ENCODE data around the gene ARL5C.
"Not testable (repeated sequence)": the region's sequence is repeated elsewhere in the genome, so short reads cannot be mapped to it uniquely, and the experiment has no call there.

The ARL5C gene

DNA sequence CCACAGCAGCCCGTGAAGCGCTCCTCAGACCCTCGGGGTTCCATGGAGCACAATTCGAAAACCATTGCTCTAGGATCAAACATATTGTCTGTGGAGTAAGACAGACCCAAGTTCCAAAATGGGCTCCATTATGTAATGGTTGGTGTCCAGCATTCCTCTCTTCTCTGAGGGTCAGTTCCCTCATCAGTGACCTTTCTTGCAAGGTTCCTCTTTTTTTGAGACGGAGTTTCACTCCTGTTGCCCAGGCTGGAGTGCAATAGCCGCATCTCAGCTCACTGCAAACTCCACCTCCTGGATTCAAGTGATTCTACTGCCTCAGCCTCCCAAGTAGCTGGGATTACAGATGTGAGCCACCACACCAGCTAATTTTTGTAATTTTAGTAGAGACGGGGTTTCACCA lies 43.0 kb downstream of the ARL5C start:
- no peak for TF ChIP-seq CTCF (conservative IDR thresholded peaks at IDR 0.05; ENCODE audit: low read length)
- no peak for DNase-seq (ENCODE audit: low read depth)
- H3K4me3 ChIP-seq (ENCODE audit: low read length), result no peak overlapping the region

DNA sequence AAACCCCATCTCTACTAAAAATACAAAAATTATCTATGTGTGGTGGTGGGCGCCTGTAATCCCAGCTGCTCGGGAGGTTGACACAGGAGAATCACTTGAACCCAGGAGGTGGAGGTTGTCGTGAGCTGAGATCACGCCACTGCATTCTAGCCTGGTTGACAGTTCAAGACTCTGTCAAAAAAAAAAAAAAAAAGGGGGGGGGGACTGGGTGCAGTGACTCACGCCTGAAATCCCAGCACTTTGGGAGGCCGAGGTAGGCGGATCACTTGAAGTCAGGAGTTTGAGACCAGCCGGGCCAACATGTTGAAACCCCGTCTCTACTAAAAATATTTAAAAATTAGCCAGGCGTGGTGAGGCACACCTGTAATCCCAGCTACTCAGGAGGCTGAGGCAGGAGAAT lies 44.0 kb downstream of the ARL5C start:
- not testable (repeated sequence) for DNase-seq (ENCODE audit: low read depth); H3K4me3 ChIP-seq (ENCODE audit: low read length)

DNA sequence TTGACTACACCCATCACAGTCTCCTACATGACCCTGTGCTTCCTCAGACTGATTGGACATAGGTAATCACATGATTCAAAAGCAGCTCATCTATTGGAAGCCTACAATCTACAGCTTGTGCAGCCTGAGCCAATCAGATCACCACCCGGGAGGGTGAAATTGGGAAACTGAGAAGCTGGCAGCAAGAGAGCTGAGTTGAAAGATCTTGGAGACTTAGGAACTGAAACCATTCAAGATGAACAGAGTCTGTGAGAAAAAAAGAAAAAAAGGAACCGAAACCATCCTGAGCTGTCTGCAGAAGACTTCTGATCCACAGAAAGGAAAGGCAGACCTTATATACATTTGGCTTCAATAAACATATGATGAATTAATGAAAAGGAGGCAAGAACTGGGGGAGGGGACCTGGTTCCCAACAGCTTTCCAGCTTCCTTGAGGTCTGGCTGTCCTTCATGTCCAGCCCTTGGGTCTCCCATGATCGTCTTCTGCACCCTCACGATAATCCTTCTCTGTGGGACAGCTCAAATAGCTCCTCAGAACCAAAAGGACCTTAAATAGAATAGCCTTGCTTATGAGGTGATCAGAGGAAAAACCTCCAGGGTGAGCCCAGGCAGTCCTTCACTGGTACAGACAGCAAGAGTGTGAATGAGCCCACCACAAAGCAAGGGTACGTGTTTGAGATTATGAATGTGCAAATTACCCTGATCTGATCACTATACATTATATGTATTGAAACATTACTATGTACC lies 47.1 kb downstream of the ARL5C start:
- no peak for TF ChIP-seq CTCF (conservative IDR thresholded peaks at IDR 0.05; ENCODE audit: low read length)
- DNase-seq (ENCODE audit: low read depth), result no peak
- H3K4me3 ChIP-seq (ENCODE audit: low read length), result no peak overlapping the region

DNA sequence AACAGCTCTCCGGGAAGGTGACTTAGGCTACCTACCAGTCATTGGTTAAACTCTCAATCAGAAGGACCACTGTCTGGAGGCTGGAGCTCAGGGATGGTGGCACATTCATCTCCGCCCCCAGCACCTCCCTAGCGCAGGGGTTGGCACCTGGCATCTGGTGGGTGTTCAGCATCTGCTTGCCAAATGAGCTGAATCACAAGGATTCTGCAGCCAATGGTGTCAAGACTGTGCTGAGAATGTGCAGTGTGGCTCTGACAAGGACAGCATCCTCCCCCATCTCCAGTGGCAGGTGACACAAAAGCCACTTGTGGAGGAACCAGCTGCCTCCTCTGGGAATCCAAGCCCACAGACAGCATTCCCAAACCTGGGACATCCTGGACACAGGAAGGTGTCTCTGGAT lies 49.7 kb downstream of the ARL5C start:
- TF ChIP-seq CTCF (conservative IDR thresholded peaks at IDR 0.05; ENCODE audit: low read length), result no peak
- no peak overlapping the region for H3K4me3 ChIP-seq (ENCODE audit: low read length)
- DNase-seq (ENCODE audit: low read depth), result no peak

- no peak for TF ChIP-seq CTCF (conservative IDR thresholded peaks at IDR 0.05; ENCODE audit: low read length)
- no peak overlapping the region for H3K4me3 ChIP-seq (ENCODE audit: low read length)
- peak; percentile 60 for DNase-seq (ENCODE audit: low read depth)
Measured at GRCh38 chr17:39115135-39115534, 50.8 kb downstream of the ARL5C start.

- TF ChIP-seq CTCF (conservative IDR thresholded peaks at IDR 0.05; ENCODE audit: low read length), result no peak
- DNase-seq (ENCODE audit: low read depth), result peak; percentile 69
- H3K4me3 ChIP-seq (ENCODE audit: low read length), result no peak overlapping the region
Measured at GRCh38 chr17:39114723-39115122, 51.2 kb downstream of the ARL5C start.

GRCh38 chr17:39113871-39114270 lies 52.1 kb downstream of the ARL5C start:
- TF ChIP-seq CTCF (conservative IDR thresholded peaks at IDR 0.05; ENCODE audit: low read length), result no peak
- no peak overlapping the region for H3K4me3 ChIP-seq (ENCODE audit: low read length)
- no peak for DNase-seq (ENCODE audit: low read depth)
